Thyroid gland (tissue), 4 donors: ENCODE measurements around the gene MRPS26. TPM values are rescaled to one million over a fixed set of nuclear protein-coding genes. Genes with fewer than 3 reads are reported as not detected.
"Not testable (repeated sequence)": the region's sequence is repeated elsewhere in the genome, so short reads cannot be mapped to it uniquely, and the experiment has no call there.

Source experiments
- DNase-seq, 2 donors: peaks; one replicate each; pipeline ENCODE4 v3.0.0-alpha.2; 2019
- H3K27ac ChIP-seq, 3 donors: fragments of 200-600 bp; sonication (generic); 1 replicate in 2 of 3; 2 replicates in 1 of 3; pipeline ENCODE4 v1.5.1; 2016 to 2019; ENCODE audit warnings: mild to moderate bottlenecking in 1 of 3, moderate library complexity in 1 of 3
- H3K27me3 ChIP-seq: fragments of 200-600 bp; sonication (generic); one replicate; pipeline ENCODE4 v1.5.1; 2019
- H3K36me3 ChIP-seq, 2 donors: fragments of 200-600 bp; sonication (generic); one replicate each; pipeline ENCODE4 v1.5.1; 2016 to 2019
- H3K4me1 ChIP-seq, 2 donors: fragments of 200-600 bp; sonication (generic); one replicate each; pipeline ENCODE4 v1.5.1; 2017 to 2019
- H3K4me3 ChIP-seq, 3 donors: fragments of 200-600 bp; sonication (generic); replicated peaks in 1 of 3; 1 replicate in 2 of 3; 2 replicates in 1 of 3; pipeline ENCODE4 v1.5.1; 2016; ENCODE audit warnings: mild to moderate bottlenecking in 1 of 3
- H3K9me3 ChIP-seq: fragments of 200-600 bp; sonication (generic); one replicate; pipeline ENCODE4 v1.5.1; 2017
- POLR2A ChIP-seq, 2 donors: fragments of 450-650 bp; IDR thresholded peaks; one replicate each; pipeline ENCODE4 v1.6.1; 2017; ENCODE audit warnings: antibody characterized with exemption in 2 of 2, mild to moderate bottlenecking in 2 of 2, moderate library complexity in 1 of 2
- WGBS, 2 donors: methylation state at CpG; one replicate each; pipeline ENCODE4 v1.1.5; 2017; 5-methylcytosine and 5-hydroxymethylcytosine counted together
- intact Hi-C: fragments of 100-400 bp; cut with DNase I; formaldehyde crosslinking; loops from one replicate; pipeline ENCODE4 v1.15.1; 2023
- total RNA-seq, 4 donors: library from RNA; depleted of rRNA; stranded (reverse); fragments of >200 nt; gene quantifications; one replicate each; pipeline ENCODE4 v1.2.3, GENCODE V29; 2016
- TF ChIP-seq, protein P1 (sequence below), 6 experiments: fragments of 200-600 bp in 3 of 6; fragments of 450-650 bp in 3 of 6; sonication (generic) in 3 of 6; IDR thresholded peaks; one replicate each; pipeline ENCODE4 v1.5.1; 2016 to 2019; ENCODE audit warnings: antibody characterized with exemption in 6 of 6, mild to moderate bottlenecking in 2 of 6, inconsistent platforms in 1 of 6, moderate library complexity in 1 of 6

Gene MRPS26
- total RNA-seq, 4 donors from 2014 or later = 56.3 to 148 (median 86.4) TPM

DNA sequence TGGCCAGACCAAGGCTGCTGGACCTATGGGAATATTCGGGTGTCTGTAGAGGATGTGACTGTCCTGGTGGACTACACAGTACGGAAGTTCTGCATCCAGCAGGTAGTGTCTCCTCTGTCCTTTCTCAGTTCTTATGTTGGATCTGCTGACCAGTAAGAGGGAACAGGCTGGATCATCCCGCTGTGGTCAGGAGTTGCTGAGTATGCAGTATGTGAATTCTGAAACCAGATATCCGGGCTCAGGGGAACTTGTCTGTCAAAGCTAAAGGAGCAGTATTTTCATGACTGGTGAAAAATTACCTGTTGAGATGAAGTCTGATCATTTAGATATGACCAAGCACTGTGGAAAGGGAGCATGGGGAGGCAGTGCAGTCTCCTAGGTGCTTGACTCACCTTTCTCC lies 24.5 kb upstream of the MRPS26 start:
- Histone ChIP-seq H3K36me3 (peaks cover 26 to 30% of the 10 kb centered on the region in 2 donors), H3K9me3 (no peaks in the 10 kb centered on the region), H3K4me1 (peaks cover 0 to 4% of the 10 kb centered on the region in 2 donors), H3K27me3 (no peaks in the 10 kb centered on the region), H3K4me3 (no peak overlapping the region), H3K27ac (no peak overlapping the region)
- WGBS, 2 donors = 77 to 88% methylated on average over 4 of the region's 4 CpGs
- TF ChIP-seq, protein P1, sequence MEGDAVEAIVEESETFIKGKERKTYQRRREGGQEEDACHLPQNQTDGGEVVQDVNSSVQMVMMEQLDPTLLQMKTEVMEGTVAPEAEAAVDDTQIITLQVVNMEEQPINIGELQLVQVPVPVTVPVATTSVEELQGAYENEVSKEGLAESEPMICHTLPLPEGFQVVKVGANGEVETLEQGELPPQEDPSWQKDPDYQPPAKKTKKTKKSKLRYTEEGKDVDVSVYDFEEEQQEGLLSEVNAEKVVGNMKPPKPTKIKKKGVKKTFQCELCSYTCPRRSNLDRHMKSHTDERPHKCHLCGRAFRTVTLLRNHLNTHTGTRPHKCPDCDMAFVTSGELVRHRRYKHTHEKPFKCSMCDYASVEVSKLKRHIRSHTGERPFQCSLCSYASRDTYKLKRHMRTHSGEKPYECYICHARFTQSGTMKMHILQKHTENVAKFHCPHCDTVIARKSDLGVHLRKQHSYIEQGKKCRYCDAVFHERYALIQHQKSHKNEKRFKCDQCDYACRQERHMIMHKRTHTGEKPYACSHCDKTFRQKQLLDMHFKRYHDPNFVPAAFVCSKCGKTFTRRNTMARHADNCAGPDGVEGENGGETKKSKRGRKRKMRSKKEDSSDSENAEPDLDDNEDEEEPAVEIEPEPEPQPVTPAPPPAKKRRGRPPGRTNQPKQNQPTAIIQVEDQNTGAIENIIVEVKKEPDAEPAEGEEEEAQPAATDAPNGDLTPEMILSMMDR (IDR thresholded peaks at IDR 0.05) = no peak
- no peak for TF ChIP-seq POLR2A (IDR thresholded peaks at IDR 0.05)
- intact Hi-C loops = no loop called here
- DNase-seq = no peak

- Histone ChIP-seq H3K27me3 (no peaks in the 10 kb centered on the region), H3K27ac (no peak overlapping the region), H3K4me1 (peaks cover 0 to 4% of the 10 kb centered on the region in 2 donors), H3K9me3 (no peaks in the 10 kb centered on the region), H3K36me3 (peaks cover 28 to 35% of the 10 kb centered on the region in 2 donors), H3K4me3 (no peak overlapping the region)
- WGBS, 2 donors = 96 to 100% methylated on average over 5 of the region's 5 CpGs
- intact Hi-C loops = no loop called here
- no peak for DNase-seq
- TF ChIP-seq, protein P1 (IDR thresholded peaks at IDR 0.05) = no peak
- no peak for TF ChIP-seq POLR2A (IDR thresholded peaks at IDR 0.05)
These were observed 24.1 kb upstream of the MRPS26 start for GRCh38 chr20:3021777-3022176.

DNA sequence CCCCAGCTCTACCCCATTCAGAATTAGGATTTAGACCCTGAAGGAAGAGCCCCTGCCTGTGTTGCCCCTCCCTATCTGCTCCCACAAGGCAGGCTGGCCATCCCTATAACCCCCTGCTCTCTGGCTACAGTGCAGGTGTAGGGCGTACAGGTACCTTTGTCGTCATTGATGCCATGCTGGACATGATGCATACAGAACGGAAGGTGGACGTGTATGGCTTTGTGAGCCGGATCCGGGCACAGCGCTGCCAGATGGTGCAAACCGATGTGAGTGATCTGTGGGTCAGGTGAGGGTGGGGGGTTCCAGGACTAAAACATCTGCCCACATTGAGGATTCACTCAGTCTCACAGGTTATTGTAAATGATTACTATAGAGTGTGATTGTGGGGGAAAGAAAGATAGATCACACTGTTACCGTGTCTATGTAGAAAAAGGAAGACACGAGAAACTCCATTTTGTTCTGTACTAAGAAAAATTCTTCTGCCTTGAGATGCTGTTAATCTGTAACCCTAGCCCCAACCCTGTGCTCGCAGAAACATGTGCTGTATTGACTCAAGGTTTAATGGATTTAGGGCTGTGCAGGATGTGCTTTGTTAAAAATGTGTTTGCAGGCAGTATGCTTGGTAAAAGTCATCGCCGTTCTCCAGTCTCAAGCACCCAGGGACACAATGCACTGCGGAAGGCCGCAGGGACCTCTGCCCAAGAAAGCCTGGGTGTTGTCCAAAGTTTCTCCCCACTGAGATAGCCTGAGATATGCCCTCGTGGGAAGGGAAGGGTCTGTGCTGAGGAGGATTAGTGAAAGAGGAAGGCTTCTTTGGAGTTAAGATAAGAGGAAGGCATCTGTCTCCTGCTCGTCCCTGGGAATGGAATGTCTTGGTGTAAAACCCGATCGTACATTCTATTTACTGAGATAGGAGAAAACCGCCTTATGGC lies 23.0 kb upstream of the MRPS26 start:
- 88 to 90% methylated on average over 20 of the region's 20 CpGs for WGBS, 2 donors

DNA sequence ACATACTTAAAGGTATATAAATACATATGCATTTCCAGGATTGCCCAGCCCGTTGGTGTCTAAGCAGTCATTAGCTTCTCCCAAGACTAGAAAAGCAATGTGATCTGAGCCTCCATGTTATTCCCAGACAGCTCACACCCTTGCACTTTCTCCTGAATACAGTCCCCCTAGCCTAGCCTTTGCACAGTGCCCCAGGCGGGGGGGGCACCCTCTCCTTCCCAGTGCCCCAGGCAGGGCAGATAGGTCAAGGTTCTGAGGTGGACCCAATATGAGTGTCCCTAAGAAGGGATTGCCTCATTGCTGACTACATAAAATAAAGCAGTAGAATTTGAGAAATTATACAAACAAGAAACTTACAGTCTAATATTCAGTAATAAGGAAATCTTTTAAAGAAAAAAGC lies 17.9 kb upstream of the MRPS26 start:
- TF ChIP-seq, protein P1 (IDR thresholded peaks at IDR 0.05) = no peak
- TF ChIP-seq POLR2A (IDR thresholded peaks at IDR 0.05) = no peak
- Histone ChIP-seq H3K4me3 (no peak overlapping the region), H3K27ac (no peak overlapping the region), H3K36me3 (peaks cover 30 to 48% of the 10 kb centered on the region in 2 donors), H3K27me3 (no peaks in the 10 kb centered on the region), H3K4me1 (no peaks in the 10 kb centered on the region), H3K9me3 (no peaks in the 10 kb centered on the region)
- DNase-seq = no peak
- intact Hi-C loops = no loop called here
- 76 to 85% methylated on average over 2 of the region's 2 CpGs for WGBS, 2 donors

More for the DNA sequence above, 23.0 kb upstream of the MRPS26 start:
- DNase-seq, H3K27me3 ChIP-seq, H3K27ac ChIP-seq, H3K4me1 ChIP-seq, H3K9me3 ChIP-seq, intact Hi-C loops, H3K4me3 ChIP-seq: not testable (repeated sequence)
- H3K36me3 ChIP-seq = peaks cover 36 to 44% of the 10 kb centered on the region in 2 donors

DNA sequence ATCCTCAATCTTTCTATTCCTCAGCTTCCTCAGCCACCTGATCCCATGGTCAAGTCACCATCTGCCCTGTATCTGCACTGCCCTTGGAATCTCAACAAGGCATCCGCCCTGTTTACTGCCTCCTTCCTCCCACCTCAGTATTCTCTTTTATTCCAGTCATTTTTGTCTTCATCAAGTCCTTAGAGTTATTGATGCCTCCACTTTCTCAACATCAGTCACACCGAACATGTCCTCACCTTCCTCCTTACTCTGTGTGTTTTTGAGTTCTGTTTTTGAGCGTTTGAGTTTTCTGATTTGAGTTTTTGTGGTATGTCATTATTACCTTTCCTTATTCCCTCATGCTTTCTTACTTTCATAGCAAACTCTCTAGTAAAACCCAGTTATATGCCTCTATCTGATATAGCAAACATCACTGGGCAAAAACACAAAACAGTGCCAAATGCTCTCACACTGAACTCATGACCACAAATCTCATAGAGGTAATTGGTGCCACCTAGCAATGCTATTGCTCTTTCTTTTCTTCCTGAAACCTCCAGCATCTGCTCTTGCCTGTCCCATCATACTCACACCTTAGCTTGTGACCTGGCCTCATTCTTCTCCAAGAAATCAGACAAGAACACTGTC lies 14.2 kb upstream of the MRPS26 start:
- no peak for TF ChIP-seq POLR2A (IDR thresholded peaks at IDR 0.05)
- TF ChIP-seq, protein P1 (IDR thresholded peaks at IDR 0.05) = no peak
- peaks cover 27 to 38% of the 10 kb centered on the region in 2 donors for H3K36me3 ChIP-seq
- H3K4me3 ChIP-seq = no peak overlapping the region
- no peaks in the 10 kb centered on the region for H3K9me3 ChIP-seq
- intact Hi-C loops = no loop called here
- WGBS, 2 donors = 98% methylated on average over 3 of the region's 3 CpGs
- no peaks in the 10 kb centered on the region for H3K27me3 ChIP-seq
- H3K27ac ChIP-seq = no peak overlapping the region
- H3K4me1 ChIP-seq = no peaks in the 10 kb centered on the region
- DNase-seq = no peak
